Measurements from ENCODE around the gene HHIPL2.

DNA sequence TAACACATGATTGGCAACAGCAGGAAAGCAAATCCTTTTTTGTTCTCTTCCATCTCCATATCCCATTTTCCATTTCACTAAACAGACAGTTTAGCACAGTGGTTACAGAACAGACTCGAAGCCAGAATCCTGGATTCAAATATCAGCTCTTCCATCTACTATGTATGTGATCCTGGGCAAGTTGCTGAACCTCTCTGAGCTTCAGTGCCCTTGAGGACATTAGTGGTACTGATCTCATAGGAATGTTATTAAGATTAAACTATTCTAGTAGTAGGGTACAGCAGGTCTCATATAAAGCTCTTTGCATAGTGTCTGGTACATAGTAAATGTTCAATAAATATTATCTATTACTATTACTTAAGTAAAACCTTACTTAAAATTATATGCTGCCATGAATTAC lies 13.8 kb upstream of the HHIPL2 start:
- TF ChIP-seq, protein P1, sequence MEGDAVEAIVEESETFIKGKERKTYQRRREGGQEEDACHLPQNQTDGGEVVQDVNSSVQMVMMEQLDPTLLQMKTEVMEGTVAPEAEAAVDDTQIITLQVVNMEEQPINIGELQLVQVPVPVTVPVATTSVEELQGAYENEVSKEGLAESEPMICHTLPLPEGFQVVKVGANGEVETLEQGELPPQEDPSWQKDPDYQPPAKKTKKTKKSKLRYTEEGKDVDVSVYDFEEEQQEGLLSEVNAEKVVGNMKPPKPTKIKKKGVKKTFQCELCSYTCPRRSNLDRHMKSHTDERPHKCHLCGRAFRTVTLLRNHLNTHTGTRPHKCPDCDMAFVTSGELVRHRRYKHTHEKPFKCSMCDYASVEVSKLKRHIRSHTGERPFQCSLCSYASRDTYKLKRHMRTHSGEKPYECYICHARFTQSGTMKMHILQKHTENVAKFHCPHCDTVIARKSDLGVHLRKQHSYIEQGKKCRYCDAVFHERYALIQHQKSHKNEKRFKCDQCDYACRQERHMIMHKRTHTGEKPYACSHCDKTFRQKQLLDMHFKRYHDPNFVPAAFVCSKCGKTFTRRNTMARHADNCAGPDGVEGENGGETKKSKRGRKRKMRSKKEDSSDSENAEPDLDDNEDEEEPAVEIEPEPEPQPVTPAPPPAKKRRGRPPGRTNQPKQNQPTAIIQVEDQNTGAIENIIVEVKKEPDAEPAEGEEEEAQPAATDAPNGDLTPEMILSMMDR (conservative IDR thresholded peaks at IDR 0.05; ENCODE audit: low read depth in 2 of 2): no peak
- TF ChIP-seq, protein P2, sequence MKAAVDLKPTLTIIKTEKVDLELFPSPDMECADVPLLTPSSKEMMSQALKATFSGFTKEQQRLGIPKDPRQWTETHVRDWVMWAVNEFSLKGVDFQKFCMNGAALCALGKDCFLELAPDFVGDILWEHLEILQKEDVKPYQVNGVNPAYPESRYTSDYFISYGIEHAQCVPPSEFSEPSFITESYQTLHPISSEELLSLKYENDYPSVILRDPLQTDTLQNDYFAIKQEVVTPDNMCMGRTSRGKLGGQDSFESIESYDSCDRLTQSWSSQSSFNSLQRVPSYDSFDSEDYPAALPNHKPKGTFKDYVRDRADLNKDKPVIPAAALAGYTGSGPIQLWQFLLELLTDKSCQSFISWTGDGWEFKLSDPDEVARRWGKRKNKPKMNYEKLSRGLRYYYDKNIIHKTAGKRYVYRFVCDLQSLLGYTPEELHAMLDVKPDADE (IDR thresholded peaks at IDR 0.05): no peak
- TF ChIP-seq EZH2phosphoT487 (IDR thresholded peaks at IDR 0.05; ENCODE audit: unreplicated experiment) (no peak), EZH2 (IDR thresholded peaks at IDR 0.05; ENCODE audit: low read depth, unreplicated experiment) (no peak), CREB1 (CRISPR knock-in tag; IDR thresholded peaks at IDR 0.05; ENCODE audit: low read depth) (no peak), JUNB (IDR thresholded peaks at IDR 0.05; ENCODE audit: unreplicated experiment) (no peak), POLR2AphosphoS5 (IDR thresholded peaks at IDR 0.05; ENCODE audit: low read depth) (no peak)
- TF ChIP-seq, protein P3, sequence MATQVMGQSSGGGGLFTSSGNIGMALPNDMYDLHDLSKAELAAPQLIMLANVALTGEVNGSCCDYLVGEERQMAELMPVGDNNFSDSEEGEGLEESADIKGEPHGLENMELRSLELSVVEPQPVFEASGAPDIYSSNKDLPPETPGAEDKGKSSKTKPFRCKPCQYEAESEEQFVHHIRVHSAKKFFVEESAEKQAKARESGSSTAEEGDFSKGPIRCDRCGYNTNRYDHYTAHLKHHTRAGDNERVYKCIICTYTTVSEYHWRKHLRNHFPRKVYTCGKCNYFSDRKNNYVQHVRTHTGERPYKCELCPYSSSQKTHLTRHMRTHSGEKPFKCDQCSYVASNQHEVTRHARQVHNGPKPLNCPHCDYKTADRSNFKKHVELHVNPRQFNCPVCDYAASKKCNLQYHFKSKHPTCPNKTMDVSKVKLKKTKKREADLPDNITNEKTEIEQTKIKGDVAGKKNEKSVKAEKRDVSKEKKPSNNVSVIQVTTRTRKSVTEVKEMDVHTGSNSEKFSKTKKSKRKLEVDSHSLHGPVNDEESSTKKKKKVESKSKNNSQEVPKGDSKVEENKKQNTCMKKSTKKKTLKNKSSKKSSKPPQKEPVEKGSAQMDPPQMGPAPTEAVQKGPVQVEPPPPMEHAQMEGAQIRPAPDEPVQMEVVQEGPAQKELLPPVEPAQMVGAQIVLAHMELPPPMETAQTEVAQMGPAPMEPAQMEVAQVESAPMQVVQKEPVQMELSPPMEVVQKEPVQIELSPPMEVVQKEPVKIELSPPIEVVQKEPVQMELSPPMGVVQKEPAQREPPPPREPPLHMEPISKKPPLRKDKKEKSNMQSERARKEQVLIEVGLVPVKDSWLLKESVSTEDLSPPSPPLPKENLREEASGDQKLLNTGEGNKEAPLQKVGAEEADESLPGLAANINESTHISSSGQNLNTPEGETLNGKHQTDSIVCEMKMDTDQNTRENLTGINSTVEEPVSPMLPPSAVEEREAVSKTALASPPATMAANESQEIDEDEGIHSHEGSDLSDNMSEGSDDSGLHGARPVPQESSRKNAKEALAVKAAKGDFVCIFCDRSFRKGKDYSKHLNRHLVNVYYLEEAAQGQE (IDR thresholded peaks at IDR 0.05; ENCODE audit: unreplicated experiment): no peak
